Cerebellar cortex (tissue), 1 donor: ENCODE measurements around the gene SHB.
"Not testable (repeated sequence)": the region's sequence is repeated elsewhere in the genome, so short reads cannot be mapped to it uniquely, and the experiment has no call there.

ENCODE experiments used
- DNase-seq: peaks from one replicate; pipeline ENCODE4 v3.0.0-alpha.2; 2015; ENCODE audit warnings: low spot score

Gene SHB

DNA sequence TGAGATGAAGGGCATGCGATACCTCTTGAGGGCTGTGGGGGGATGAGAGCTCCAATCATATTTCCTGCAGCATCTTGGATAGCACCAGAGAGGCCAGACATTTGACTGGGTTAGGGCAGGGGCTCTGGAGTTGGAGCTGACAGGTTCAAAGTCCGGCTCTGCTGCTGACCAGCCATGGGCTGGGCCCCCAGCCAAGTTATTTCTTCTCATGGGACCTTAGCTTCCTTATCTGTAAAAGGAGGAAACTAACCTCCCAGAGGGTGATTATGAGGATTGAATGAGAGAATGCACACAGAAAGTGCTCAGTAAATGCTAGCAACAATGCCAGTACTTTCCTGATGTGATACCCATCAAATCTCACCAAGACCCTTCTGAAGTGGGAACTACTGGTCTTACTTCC, 99.9 kb downstream of the SHB start:
- no peak for DNase-seq

DNA sequence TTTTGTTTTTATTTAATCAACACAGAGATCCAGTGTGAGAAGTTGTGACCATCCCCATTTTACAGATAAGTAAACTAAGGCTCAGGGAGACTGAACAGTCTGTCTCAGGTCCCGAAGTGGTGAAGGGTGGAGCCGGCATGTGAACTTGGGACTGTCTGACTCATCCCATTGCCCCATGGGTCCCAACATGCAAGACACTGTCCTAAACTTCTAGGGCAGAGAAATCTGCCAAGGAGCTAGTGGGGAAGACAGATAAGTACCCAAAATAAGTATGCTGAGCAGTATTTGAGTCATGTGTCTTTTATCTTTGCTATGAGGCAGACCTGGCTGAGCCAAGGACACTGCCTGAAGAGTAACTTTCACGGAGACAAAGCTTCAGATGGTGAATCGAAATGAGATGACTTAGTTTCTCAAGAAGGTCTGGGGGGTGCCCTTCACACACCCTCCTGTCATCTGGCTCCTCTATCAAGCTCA, 100.8 kb downstream of the SHB start:
- no peak for DNase-seq

GRCh38 chr9:37967761-37968080, 101.3 kb downstream of the SHB start:
- no peak for DNase-seq

DNA sequence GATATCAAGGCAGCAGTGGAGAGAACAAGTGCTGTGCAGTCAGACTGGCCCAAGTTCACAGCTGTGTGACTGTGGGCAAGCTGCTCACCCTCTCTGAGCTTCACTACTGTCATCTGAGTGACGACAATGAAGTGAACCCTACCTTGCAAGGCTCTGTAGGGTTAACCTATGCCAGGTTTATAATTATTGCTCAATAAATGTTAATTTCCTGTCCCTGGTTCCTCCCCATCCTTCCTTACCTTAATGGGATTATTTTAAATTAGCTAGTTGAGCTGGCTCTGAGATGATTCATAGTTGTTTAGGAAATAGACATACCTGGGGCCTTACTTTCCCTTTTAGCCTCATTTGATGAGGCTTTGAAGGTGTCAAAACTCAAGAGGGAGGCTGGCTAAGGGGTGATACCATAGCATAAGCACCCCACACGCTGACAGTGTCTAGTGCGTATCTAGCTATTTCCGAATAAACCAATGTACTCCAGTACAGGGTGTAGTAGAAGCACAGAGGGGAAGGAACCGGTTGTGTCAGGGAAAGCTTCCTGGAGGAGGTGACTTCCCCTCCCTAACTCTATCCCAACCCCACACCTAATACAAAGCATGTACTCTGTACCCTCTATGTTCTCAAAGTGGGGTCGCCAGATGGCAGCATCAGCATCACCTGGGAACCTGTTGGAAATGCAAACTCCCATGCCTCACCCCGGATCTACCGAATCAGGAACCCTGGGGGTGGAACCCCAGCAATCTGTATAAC, 101.8 kb downstream of the SHB start:
- no peak for DNase-seq

- no peak for DNase-seq
Measured at GRCh38 chr9:37966412-37967013, 102.5 kb downstream of the SHB start.

GRCh38 chr9:37965676-37966345, 103.2 kb downstream of the SHB start:
- not testable (repeated sequence) for DNase-seq

DNA sequence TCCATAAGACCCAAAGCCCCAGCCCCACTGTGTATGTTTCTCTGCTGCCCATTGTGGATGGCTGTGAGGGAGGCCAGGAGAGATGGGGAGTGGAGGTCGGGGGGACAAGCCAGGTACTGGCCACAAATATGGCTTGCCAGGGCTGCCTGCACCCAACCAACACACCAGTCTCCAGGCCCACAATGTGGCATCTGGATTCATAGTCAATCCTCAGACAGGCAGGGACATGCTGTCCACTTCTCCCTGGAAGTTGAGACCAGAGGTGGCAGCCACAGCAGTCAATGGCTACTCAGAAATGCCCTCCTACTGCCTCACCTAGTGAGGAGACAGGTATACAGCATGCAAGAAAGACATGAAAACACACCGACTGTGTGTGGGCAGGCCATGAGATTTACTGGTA, 103.9 kb downstream of the SHB start:
- no peak for DNase-seq

DNA sequence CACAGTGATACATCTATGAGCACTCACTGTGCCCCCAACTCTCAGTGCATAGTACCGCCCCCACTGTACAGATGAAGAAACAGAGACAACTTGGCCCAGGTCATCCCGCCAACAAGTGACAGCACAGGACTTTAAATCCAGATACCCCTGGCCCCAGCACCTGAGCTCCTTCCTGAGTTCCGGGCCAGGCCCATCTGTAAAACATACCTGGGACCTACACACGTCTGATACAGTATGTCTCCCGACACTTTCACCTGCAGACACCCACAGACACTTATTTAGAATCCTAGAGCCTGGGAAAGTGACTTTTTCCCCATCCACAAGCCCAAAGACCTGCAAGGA, 104.3 kb downstream of the SHB start:
- no peak for DNase-seq

- no peak for DNase-seq
Measured at GRCh38 chr9:37963936-37964739, 104.9 kb downstream of the SHB start.

GRCh38 chr9:37961351-37961750, 107.7 kb downstream of the SHB start:
- DNase-seq, result no peak

DNA sequence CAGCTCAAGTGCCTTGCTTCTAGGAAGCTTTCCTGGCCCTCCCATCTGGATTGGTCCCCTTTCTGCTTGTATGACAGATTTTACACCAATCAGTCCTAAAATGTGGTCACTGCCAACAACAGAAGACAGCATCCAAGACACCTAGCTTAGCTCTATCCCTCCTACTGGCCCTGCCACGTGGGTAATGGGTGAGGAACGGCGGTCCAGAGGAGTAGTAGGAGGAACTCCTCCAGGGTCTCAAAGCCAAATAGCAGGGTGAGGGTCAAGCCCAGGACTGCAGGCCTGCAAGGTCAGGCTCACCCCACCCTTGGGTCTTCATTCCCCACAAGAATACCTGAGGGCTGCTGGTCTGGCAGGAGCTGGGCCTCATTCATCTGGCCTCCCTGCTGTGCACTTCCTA, 108.4 kb downstream of the SHB start:
- no peak for DNase-seq

DNA sequence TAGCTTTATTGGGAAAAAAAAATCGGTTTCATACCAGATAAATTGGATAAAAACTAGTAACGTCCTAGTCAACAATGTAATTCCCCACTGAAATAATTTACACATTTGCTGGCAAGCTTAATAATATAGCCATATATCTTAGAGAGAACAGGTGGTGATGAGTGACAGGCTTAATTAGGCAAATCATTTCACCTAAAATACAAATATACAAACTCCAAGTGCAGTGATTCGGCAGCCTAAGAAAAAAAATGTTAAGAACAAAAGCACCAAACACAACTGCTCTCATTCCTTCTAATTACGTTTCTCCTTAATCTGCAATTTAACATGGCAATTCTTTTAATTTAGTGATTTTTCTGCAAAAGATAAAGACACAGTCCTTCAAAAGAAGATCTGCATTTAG, 109.1 kb downstream of the SHB start:
- DNase-seq, result no peak

GRCh38 chr9:37958154-37958553, 110.9 kb downstream of the SHB start:
- DNase-seq, result no peak

DNA sequence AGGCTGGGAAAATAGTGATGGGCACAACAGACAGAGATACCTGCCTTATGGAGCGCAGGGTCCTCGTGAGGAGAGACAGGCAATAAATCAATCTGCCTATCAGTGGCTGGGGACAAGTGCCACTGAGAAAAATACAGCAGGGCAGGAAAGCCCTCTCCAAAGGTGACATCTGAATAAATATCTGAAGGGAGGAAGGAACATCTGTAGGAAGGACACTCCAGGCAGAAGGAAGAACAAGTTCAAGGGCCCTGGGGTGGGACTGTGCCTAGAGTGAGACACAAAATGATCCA, 111.4 kb downstream of the SHB start:
- no peak for DNase-seq

- DNase-seq, result no peak
Measured at GRCh38 chr9:37956904-37957663, 111.9 kb downstream of the SHB start.

GRCh38 chr9:37956423-37956820, 112.6 kb downstream of the SHB start:
- no peak for DNase-seq

GRCh38 chr9:37955781-37956422, 113.1 kb downstream of the SHB start:
- no peak for DNase-seq

DNA sequence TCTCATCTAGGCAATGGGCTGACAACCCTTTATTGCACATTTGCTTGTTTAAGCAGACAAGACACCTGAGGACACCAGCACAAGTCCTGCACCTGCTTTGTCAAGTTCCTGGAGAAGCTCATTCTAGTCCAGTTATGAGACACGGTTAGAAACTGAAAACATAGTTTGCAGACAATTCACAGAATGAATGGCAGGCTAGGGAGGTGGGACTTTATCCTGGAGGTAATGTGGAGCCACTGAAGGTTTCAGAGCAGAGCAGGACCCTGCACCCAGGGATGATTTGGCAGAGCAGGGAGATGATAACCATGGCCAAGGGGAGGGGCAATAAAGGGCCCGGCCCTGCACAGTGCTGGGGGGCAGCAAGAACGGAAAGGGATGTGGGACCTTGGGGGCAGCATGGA, 114.4 kb downstream of the SHB start:
- no peak for DNase-seq

- no peak for DNase-seq
Measured at GRCh38 chr9:37953775-37954437, 115.1 kb downstream of the SHB start.

DNA sequence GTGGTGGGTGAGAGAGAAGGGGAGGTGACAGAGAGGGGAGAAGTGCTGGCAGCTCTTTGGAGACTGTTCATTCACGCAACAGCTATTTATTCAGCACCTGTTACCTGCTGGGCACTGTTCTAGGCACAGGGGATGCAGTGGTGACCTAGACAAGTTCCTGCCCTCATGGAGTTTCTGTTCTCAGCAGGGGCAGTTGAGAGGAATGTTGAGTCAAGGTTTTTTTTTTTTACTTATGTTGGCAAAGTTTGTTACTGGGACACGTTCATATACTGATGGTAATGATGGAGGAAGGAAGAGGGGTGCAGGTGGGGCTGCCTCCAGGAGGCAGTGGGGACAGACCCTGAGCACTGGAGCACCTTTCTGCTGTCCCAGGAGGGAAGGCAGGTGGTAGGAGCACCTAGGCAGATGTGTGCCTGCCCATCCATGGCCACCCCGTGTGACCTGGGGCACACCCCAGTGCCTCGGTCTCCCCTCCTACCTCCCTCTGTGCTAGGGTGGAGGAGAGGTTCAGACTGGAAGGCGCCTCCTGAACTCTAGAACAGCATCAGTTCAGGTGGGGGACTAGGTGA, 115.7 kb downstream of the SHB start:
- no peak for DNase-seq

GRCh38 chr9:37952731-37953130, 116.3 kb downstream of the SHB start:
- DNase-seq, result no peak
